Suppressor macrophage treated with lipopolysaccharide for 4 hours (primary cell): ENCODE data around the gene PTK7.
"Not testable (repeated sequence)": the region's sequence is repeated elsewhere in the genome, so short reads cannot be mapped to it uniquely, and the experiment has no call there.

ENCODE experiments used
- DNase-seq: peaks from one replicate; pipeline ENCODE4 v3.0.0-alpha.2; 2020

PTK7 gene

DNA sequence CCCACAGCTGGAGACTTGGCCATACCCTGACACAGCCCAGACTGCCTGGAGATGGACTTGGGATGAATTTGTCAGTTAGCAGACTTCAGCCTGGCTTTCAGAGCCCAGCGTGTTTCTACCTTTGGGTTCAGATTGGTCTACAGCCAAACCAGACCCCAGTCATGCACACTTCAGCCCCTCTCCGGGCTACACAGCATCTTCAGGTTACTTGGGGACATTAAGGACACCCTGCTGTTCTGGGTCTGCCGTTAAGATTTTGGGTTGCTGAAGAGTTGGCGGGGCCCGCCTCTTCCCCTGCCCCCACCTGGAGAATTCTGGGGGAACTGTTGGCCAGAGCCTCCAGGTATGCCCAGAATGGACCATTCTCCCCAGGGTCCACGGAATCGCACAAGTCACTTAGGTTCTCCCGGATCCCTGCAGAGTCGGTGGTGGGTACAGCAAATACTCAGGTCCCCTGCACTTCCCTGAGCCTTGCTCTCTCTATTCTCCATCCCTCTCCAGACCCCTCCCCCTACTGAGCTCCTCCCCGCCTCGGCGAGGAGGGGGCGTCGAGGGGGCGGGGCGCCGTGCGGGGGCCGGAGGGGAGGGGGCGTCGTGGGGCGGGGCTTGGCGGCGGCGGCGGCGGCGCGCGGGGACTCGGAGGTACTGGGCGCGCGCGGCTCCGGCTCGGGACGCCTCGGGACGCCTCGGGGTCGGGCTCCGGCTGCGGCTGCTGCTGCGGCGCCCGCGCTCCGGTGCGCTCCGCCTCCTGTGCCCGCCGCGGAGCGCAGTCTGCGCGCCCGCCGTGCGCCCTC, at the start of gene PTK7:
TSS of gene PTK7 (plus strand) at position 645 of the 794 bp plus-strand sequence. CDS start 175 bp downstream, outside the sequence.
- DNase-seq, result no peak

- DNase-seq, result no peak
Observed at GRCh38 chr6:43026365-43026764, 49.7 kb upstream of the PTK7 start.

DNA sequence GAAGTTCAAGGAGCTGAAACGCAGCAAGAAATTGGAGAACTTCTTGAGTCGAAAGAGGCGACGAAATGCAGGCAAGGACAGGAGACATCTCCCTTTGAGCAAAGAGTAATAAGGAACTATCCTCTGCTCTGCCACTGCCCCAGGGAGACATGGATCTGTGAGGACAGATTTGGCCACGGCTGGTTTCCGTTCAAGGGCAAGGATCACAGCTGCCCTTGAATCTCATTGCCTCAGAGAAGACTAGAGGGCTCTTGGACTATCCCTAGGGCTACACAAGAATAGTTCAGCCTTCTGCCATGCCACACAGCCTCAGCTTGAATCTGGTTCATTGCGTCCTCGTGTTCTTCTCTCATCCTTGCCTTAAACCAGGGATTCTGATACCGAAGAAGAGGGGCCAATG, 47.0 kb upstream of the PTK7 start:
- no peak for DNase-seq

DNA sequence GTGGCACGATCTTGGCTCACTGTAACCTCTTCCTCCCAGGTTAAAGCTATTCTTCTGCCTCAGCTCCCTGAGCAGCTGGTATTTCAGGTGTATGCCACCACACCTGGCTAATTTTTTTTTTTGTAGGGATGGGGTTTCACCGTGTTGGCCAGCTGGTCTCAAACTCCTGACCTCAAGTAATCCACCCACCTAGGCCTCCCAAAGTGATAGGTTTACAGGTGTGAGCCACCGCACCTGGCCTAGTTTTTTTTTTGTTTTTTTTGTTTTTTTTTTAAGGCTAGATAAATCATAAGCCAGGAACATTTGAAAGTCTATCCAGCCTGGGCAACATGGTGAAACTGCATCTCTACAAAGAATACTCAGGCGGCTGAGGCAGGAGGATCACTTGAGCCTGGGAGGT, 43.8 kb upstream of the PTK7 start:
- no peak for DNase-seq

DNA sequence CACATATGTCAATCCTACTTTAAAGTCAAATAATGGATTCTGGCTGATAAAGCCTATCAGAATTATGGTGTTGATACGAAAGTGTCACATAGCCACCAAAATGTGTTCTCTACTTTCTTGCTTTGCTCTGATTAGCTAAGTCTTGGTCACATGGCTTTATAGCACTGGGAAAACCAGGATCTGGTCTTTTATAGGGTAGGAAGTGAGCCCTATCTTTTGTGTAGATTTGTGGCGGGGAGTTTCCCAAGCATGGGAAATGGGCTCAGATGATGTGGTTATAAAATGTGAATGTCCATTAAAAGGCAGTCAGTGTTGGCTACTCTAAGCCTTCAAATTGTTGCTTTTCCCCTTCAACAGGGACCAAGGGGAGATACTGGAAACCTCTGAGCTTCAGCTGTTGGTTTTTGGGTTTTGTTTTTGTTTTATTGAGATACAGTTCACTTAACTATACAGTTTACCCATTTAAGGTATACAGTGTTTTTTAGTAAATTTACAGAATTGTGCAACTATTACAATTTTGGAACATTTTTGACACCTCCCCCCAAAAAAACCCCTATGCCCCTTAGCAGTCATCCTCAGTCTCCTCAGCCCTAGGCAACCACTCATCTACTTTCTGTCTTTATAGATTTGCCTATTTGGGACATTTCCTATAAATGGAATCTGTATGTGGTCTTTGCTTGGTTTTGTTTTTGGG, 42.5 kb upstream of the PTK7 start:
- peak; percentile 44 for DNase-seq

DNA sequence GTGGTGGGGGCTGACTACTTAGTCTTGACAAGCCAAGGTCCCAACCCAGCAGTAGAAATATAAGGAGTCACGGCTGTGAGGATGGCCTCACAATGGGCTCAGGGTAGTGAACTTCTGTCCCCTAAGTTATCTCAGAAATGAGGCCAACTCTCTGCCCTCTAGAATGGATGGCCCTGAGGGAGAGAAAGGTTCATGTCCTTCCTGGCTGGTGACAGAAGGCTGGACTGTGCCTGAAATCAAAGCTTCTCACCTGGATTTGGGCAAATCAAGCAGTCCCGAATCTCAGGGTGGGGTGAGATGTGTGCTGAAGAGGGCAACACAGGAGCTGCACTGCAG, 42.0 kb upstream of the PTK7 start:
- no peak for DNase-seq

- no peak for DNase-seq
Observed at GRCh38 chr6:43035495-43036194, 40.5 kb upstream of the PTK7 start.

GRCh38 chr6:43036712-43037111, 39.4 kb upstream of the PTK7 start:
- DNase-seq, result no peak

DNA sequence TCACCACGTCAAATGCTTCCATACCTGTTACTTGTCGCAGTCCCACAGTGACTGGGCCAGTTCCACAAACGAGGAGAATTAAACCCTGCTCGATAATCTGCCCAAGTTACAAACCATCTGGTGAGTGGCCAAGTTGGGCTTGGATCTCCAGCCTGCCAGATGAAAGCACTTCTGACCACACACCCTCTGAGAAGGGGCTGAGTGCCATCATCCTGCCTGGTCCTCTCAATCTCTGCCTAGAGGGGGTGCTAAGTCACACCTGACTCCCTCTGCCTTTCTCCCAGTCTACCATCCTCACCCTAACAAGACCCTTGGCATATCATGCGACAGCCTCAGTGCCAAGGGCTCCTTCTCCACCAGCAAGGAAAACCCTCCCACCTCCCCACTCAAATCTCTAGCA, 38.9 kb upstream of the PTK7 start:
- no peak for DNase-seq

DNA sequence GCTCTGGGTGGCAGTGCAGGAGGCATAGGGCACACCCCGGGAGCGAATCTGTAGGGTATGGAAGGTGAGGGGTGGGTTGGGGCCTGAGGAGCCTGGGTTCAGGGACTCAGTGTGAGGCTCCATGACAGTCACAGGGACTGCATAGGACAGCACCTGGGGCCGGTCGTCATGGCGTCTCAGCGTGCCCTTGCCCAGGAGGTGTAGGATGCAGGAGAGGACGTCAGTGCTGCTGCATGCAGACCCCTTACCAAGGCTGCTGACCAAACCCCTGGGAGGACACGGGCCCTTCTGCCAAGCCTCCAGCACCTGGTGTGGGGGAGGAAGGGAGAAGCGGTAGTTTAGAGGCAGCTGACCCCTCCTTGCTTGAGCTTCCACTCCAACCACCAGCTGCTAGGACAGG, 38.4 kb upstream of the PTK7 start:
- DNase-seq, result no peak

- no peak for DNase-seq
Observed at GRCh38 chr6:43038727-43039126, 37.4 kb upstream of the PTK7 start.

DNA sequence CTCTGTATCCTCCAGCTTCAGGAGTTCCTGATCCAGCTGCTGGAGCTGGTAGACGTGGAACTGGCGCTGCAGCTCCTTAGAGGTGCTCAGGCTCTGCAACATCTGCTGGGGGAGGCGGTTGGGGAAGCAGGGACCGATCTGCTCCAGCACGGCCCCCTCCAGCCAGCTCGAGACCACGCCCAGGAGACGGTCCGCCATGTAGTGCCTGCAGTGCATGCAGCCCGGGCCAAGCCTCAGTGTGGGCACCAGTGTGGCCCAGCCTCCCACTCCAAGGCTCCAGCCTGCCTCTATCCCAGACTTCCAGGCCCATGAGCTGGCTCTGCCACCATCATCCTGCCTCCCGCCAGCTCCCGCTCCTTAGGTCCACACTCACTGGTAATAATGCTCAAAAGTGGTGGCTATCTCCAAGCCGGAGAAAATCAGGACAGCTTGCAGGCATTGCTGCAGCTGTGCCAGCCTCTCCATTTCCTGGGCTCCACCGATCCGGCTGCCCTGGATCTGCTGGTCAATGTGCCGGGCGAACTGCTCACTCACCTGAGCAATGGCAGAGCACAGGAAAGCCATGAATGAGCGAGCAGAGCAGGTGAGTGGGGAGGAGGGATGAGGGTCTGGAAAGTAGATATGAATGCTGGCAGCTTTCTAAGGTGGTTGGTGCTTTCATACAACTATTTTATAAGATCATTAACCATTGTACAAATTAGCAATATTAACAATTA, 35.4 kb upstream of the PTK7 start:
- no peak for DNase-seq

DNA sequence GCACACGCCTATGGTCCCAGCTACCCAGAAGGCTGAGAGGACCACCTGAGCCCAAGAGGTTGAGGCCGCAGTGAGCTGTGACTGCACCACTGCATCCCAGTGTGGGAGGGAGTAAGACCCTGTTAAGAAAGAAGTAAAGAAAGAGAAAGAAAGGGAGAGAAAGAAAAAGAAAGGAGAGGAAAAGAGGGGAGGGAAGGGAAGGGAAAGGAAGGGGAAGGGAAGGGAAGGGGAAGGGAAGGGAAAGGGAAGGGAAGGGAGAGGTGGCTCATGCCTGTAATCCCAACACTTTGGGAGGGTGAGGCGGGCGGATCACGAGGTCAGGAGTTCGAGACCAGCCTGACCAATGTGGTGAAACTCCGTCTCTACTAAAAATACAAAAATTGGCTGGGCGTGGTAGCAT, 34.6 kb upstream of the PTK7 start:
- not testable (repeated sequence) for DNase-seq

GRCh38 chr6:43043310-43043709, 32.8 kb upstream of the PTK7 start:
- DNase-seq, result no peak

GRCh38 chr6:43045371-43045930, 30.7 kb upstream of the PTK7 start:
- no peak for DNase-seq

GRCh38 chr6:43047998-43048397, 28.1 kb upstream of the PTK7 start:
- DNase-seq, result no peak

GRCh38 chr6:43050981-43051380, 25.1 kb upstream of the PTK7 start:
- DNase-seq, result no peak

GRCh38 chr6:43052225-43052841, 23.8 kb upstream of the PTK7 start:
- DNase-seq, result no peak

GRCh38 chr6:43052842-43053544, 23.1 kb upstream of the PTK7 start:
- no peak for DNase-seq

- DNase-seq, result peak; percentile 95
Observed at GRCh38 chr6:43053545-43054205, 22.4 kb upstream of the PTK7 start, which contains the start of gene CUL7. Gene CUL7 (minus strand): TSS chr6:43053851. CDS start chr6:43052788, 1,063 bp downstream.
